NT2/D1 (cell line): ENCODE measurements around the gene CTAGE9.

Source experiments
- SUZ12 ChIP-seq: IDR thresholded peaks from 2 replicates; pipeline ENCODE4 v1.6.1; 2011; ENCODE audit not compliant: insufficient read length, insufficient read depth; ENCODE audit errors: extremely low read depth
- YY1 ChIP-seq: IDR thresholded peaks from 2 replicates; pipeline ENCODE4 v1.6.1; 2011; ENCODE audit not compliant: insufficient read length, insufficient read depth
- ZNF274 ChIP-seq: IDR thresholded peaks from 2 replicates; pipeline ENCODE4 v1.6.1; 2011; ENCODE audit warnings: mild to moderate bottlenecking, low read depth, low read length

DNA sequence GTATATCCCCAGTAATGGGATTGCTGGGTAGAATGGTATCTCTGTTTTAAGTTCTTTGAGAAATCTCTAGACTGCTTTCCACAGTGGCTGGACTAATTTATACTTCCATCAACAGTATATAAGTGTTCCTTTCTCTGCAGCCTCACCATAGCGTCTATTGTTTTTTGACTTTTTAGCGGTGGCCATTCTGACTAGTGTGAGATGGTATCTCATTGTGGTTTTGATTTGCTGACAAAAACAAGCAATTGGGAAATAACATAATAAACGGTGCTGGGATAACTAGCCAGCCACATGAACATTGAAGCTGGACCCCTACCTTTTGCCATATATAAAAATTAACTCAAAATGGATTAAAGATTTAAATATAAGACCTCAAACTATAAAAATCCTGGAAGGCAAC is 23.8 kb downstream of the CTAGE9 start:
- TF ChIP-seq SUZ12 (no peak), ZNF274 (no peak), YY1 (no peak)
